Measurements from ENCODE around the gene SHB. TPM values are rescaled to one million over a fixed set of nuclear protein-coding genes. Genes with fewer than 3 reads are reported as not detected.

Gene SHB
- total and polyA plus RNA-seq, 2 donors (not counting 1 experiment from before 2014, with no cell fraction given), result 9.9 to 13.9 TPM

DNA sequence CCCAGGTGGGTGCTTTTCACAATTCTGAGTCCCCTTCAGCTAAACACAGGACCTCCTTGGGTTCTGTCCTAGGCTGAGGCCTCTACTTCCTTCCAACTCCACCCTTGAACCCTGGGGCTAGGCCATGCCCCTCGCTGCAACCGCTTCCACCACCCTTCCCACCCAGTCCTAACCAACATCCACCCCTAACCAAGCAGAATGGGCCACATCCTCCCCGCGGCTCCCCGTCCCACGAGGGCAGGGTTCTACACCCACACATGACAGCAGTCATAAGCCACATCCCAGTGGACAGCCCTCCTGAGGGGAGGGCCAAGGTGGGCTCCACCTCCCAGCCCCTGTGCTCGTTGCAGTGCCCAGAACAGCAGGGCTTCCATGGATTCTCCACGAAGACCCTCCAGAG lies 65.8 kb downstream of the SHB start:
- TF ChIP-seq, protein P1, sequence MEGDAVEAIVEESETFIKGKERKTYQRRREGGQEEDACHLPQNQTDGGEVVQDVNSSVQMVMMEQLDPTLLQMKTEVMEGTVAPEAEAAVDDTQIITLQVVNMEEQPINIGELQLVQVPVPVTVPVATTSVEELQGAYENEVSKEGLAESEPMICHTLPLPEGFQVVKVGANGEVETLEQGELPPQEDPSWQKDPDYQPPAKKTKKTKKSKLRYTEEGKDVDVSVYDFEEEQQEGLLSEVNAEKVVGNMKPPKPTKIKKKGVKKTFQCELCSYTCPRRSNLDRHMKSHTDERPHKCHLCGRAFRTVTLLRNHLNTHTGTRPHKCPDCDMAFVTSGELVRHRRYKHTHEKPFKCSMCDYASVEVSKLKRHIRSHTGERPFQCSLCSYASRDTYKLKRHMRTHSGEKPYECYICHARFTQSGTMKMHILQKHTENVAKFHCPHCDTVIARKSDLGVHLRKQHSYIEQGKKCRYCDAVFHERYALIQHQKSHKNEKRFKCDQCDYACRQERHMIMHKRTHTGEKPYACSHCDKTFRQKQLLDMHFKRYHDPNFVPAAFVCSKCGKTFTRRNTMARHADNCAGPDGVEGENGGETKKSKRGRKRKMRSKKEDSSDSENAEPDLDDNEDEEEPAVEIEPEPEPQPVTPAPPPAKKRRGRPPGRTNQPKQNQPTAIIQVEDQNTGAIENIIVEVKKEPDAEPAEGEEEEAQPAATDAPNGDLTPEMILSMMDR (conservative IDR thresholded peaks at IDR 0.05 in 1 of 2, IDR thresholded peaks at IDR 0.05 in 1 of 2; ENCODE audit: low read depth in 1 of 2, low read length in 2 of 2), result no peak
- TF ChIP-seq EZH2 (IDR thresholded peaks at IDR 0.05; ENCODE audit: low read length, missing control alignments), result no peak
- no peak for DNase-seq (ENCODE audit: low read depth in 2 of 2)
- no peaks in the 10 kb centered on the region for H3K27me3 ChIP-seq (ENCODE audit: control insufficient read depth, insufficient read depth, low read length)
- peaks cover 46% of the 10 kb centered on the region for H3K79me2 ChIP-seq (ENCODE audit: control insufficient read depth, insufficient read depth, low read length)
- H3K27ac ChIP-seq (ENCODE audit: insufficient read depth, low read length), result no peak overlapping the region
- H2AFZ ChIP-seq (ENCODE audit: low read length), result no peak overlapping the region
- H3K4me1 ChIP-seq (ENCODE audit: control insufficient read depth, extremely low read depth, insufficient read depth, low read length), result peaks cover 28% of the 10 kb centered on the region
- H4K20me1 ChIP-seq (ENCODE audit: control insufficient read depth, extremely low read depth, insufficient read depth, low read length), result no peaks in the 10 kb centered on the region
- no peaks in the 10 kb centered on the region for H3K36me3 ChIP-seq (ENCODE audit: control insufficient read depth, insufficient read depth, low read length)
- no peak overlapping the region for H3K9ac ChIP-seq (ENCODE audit: insufficient read depth, low read length)
- H3K4me2 ChIP-seq (ENCODE audit: extremely low read depth, insufficient read depth, low read length), result no peak overlapping the region
- no peak overlapping the region for H3K4me3 ChIP-seq (replicated peaks in 1 of 4; ENCODE audit: control extremely low read depth in 1 of 4, insufficient read depth in 1 of 4, low read depth in 3 of 4, low read length in 4 of 4)
- H3K9me3 ChIP-seq (ENCODE audit: control insufficient read depth, insufficient read depth, low read depth, low read length), result no peaks in the 10 kb centered on the region

DNA sequence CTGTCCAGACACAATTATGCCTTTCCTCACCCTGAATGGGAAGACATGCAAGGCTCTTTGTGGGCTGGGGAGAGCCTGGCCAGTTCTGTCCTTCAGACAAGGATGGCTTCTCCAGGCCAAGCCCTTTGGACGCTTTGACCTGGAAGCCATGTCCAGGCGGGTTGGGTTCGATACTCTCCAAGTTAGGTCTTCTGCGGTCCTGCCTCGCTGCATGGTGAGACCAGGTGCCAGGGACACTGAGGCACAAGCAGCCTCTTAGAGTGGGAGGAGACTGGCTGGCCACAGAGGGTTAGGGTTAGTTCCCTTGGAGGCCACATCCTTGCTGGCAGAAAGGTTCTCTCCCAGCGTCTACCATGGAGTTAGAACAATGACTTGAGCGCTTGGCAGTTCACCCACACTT lies 67.6 kb downstream of the SHB start:
- TF ChIP-seq, protein P1 (conservative IDR thresholded peaks at IDR 0.05 in 1 of 2, IDR thresholded peaks at IDR 0.05 in 1 of 2; ENCODE audit: low read depth in 1 of 2, low read length in 2 of 2), result no peak
- no peak for TF ChIP-seq EZH2 (IDR thresholded peaks at IDR 0.05; ENCODE audit: low read length, missing control alignments)
- Histone ChIP-seq H4K20me1 (ENCODE audit: control insufficient read depth, extremely low read depth, insufficient read depth, low read length) (no peaks in the 10 kb centered on the region), H3K4me3 (replicated peaks in 1 of 4; ENCODE audit: control extremely low read depth in 1 of 4, insufficient read depth in 1 of 4, low read depth in 3 of 4, low read length in 4 of 4) (no peak overlapping the region), H3K4me1 (ENCODE audit: control insufficient read depth, extremely low read depth, insufficient read depth, low read length) (peaks cover 26% of the 10 kb centered on the region), H3K36me3 (ENCODE audit: control insufficient read depth, insufficient read depth, low read length) (no peaks in the 10 kb centered on the region), H3K79me2 (ENCODE audit: control insufficient read depth, insufficient read depth, low read length) (peaks cover 44% of the 10 kb centered on the region), H3K9me3 (ENCODE audit: control insufficient read depth, insufficient read depth, low read depth, low read length) (no peaks in the 10 kb centered on the region), H3K27me3 (ENCODE audit: control insufficient read depth, insufficient read depth, low read length) (no peaks in the 10 kb centered on the region), H3K4me2 (ENCODE audit: extremely low read depth, insufficient read depth, low read length) (no peak overlapping the region), H2AFZ (ENCODE audit: low read length) (no peak overlapping the region), H3K9ac (ENCODE audit: insufficient read depth, low read length) (no peak overlapping the region), H3K27ac (ENCODE audit: insufficient read depth, low read length) (no peak overlapping the region)
- DNase-seq (ENCODE audit: low read depth in 2 of 2), result no peak

DNA sequence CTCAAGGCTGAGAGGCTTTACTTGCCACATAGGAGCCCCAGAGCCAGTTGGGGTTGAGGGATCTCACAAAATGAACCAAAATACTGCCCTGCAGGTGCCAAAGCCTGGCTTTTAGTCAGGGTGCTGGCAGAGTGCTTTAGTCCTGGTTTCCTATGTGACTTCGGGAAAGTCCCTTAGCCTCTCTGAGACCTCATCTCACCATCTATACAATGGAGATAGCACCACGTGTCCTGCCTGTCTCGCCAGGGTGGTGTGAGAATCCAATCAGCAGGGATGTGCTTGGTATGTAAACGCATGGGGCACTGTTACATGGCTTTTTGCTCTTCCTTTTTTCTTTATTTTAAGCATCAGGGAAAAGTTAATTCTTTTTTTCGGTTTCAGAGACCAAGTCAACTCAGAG lies 68.3 kb downstream of the SHB start:
- Histone ChIP-seq H3K4me1 (ENCODE audit: control insufficient read depth, extremely low read depth, insufficient read depth, low read length) (peaks cover 33% of the 10 kb centered on the region), H3K4me3 (replicated peaks in 1 of 4; ENCODE audit: control extremely low read depth in 1 of 4, insufficient read depth in 1 of 4, low read depth in 3 of 4, low read length in 4 of 4) (no peak overlapping the region), H3K4me2 (ENCODE audit: extremely low read depth, insufficient read depth, low read length) (no peak overlapping the region), H3K36me3 (ENCODE audit: control insufficient read depth, insufficient read depth, low read length) (no peaks in the 10 kb centered on the region), H4K20me1 (ENCODE audit: control insufficient read depth, extremely low read depth, insufficient read depth, low read length) (no peaks in the 10 kb centered on the region), H3K27ac (ENCODE audit: insufficient read depth, low read length) (no peak overlapping the region), H3K79me2 (ENCODE audit: control insufficient read depth, insufficient read depth, low read length) (peaks cover 42% of the 10 kb centered on the region), H2AFZ (ENCODE audit: low read length) (no peak overlapping the region), H3K27me3 (ENCODE audit: control insufficient read depth, insufficient read depth, low read length) (no peaks in the 10 kb centered on the region), H3K9me3 (ENCODE audit: control insufficient read depth, insufficient read depth, low read depth, low read length) (no peaks in the 10 kb centered on the region), H3K9ac (ENCODE audit: insufficient read depth, low read length) (no peak overlapping the region)
- no peak for DNase-seq (ENCODE audit: low read depth in 2 of 2)
- TF ChIP-seq EZH2 (IDR thresholded peaks at IDR 0.05; ENCODE audit: low read length, missing control alignments), result no peak
- TF ChIP-seq, protein P1 (conservative IDR thresholded peaks at IDR 0.05 in 1 of 2, IDR thresholded peaks at IDR 0.05 in 1 of 2; ENCODE audit: low read depth in 1 of 2, low read length in 2 of 2), result no peak
